ENCODE results near the gene SOX6. TPM values are rescaled to one million over a fixed set of nuclear protein-coding genes. Genes with fewer than 3 reads are reported as not detected.

Gene SOX6
- total and polyA plus RNA-seq, 2 of the 13 experiments (the other 11 are each of a cell fraction or from before 2014, with no cell fraction given) = 2.6 to 11.2 TPM

DNA sequence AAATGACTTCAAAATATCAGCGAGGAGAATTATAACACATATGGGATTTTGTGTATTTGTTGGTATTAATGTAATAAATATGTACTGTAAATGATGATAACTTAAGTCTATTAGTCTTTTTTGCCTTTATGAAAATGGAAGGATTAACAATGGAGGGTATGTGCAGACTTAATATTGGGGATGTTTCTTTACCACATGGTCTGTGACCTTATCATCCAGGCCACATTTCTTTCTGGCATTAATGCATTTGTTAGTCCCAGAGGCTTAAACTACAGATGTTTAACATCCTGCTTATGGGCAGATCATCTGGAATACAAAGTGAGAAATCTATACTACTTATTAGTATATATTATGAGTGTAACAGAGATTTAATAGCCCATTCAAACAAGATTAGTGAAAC, 64.6 kb downstream of the SOX6 start:
- H3K4me1 ChIP-seq (ENCODE audit: insufficient read depth, low read length) = no peaks in the 10 kb centered on the region
- TF ChIP-seq TAF15 (IDR thresholded peaks at IDR 0.05; ENCODE audit: low read depth, low read length, poor library complexity, severe bottlenecking) (no peak), ZSCAN22 (CRISPR knock-in tag; IDR thresholded peaks at IDR 0.05) (no peak), GABPB1 (CRISPR knock-in tag; IDR thresholded peaks at IDR 0.05) (no peak), ETV6 (CRISPR knock-in tag; conservative IDR thresholded peaks at IDR 0.05) (no peak), ZNF142 (CRISPR knock-in tag; IDR thresholded peaks at IDR 0.05) (no peak), ZNF615 (CRISPR knock-in tag; IDR thresholded peaks at IDR 0.05; ENCODE audit: borderline replicate concordance) (no peak), ZNF232 (CRISPR knock-in tag; IDR thresholded peaks at IDR 0.05; ENCODE audit: borderline replicate concordance) (no peak)
- TF ChIP-seq, protein P1, sequence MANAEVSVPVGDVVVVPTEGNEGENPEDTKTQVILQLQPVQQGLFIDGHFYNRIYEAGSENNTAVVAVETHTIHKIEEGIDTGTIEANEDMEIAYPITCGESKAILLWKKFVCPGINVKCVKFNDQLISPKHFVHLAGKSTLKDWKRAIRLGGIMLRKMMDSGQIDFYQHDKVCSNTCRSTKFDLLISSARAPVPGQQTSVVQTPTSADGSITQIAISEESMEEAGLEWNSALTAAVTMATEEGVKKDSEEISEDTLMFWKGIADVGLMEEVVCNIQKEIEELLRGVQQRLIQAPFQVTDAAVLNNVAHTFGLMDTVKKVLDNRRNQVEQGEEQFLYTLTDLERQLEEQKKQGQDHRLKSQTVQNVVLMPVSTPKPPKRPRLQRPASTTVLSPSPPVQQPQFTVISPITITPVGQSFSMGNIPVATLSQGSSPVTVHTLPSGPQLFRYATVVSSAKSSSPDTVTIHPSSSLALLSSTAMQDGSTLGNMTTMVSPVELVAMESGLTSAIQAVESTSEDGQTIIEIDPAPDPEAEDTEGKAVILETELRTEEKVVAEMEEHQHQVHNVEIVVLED (CRISPR knock-in tag; IDR thresholded peaks at IDR 0.05; ENCODE audit: borderline replicate concordance) = no peak
- no TSS peak for BruUV-seq (replicated peaks)
- H4K20me1 ChIP-seq (ENCODE audit: insufficient read depth, low read length) = no peaks in the 10 kb centered on the region
- DNase-seq (ENCODE audit: low spot score) (no peak), FAIRE-seq (no peak), ATAC-seq (no peak)
- 19% methylated on average over 1 of the region's 1 CpG for WGBS (ENCODE audit: low lambda C conversion rate)
- ChIA-PET POLR2A (no interaction called here), CTCF (ENCODE audit: low intra/inter-chr PET ratio, low total read pairs) (no interaction called here)
- no peak overlapping the region for H3K27ac ChIP-seq (ENCODE audit: extremely low read length, insufficient read depth, low read length)
- no peaks in the 10 kb centered on the region for H3K27me3 ChIP-seq (ENCODE audit: control insufficient read depth in 1 of 2, insufficient read depth in 2 of 2, low read length in 2 of 2)
- H3K36me3 ChIP-seq (replicated peaks in 1 of 2; ENCODE audit: control insufficient read depth in 1 of 2, insufficient read depth in 2 of 2, low read length in 2 of 2) = no peaks in the 10 kb centered on the region
- in situ Hi-C loops (cut with HindIII; ENCODE audit: extremely low pct_ligation_motif_present, low pct_unique_long_range_greater_than_20kb) (no loop called here), intact Hi-C loops (cut with micrococcal nuclease; ENCODE audit: unreplicated experiment) (no loop called here)
- no peak overlapping the region for H3K4me2 ChIP-seq (ENCODE audit: low read depth, low read length)
- no peaks in the 10 kb centered on the region for H3K9me3 ChIP-seq (ENCODE audit: low read length)
- no peak overlapping the region for H2AFZ ChIP-seq (ENCODE audit: low read length)
- no peaks in the 10 kb centered on the region for H3K79me2 ChIP-seq (ENCODE audit: insufficient read depth, low read length)
- H3K4me3 ChIP-seq (replicated peaks in 1 of 3; ENCODE audit: insufficient read depth in 1 of 3, low read depth in 2 of 3, low read length in 3 of 3) = no peak overlapping the region
- H3K9ac ChIP-seq (ENCODE audit: insufficient read depth, low read depth, low read length) = no peak overlapping the region
